ENCODE data around the gene ANO6. TPM values are rescaled to one million over a fixed set of nuclear protein-coding genes. Genes with fewer than 3 reads are reported as not detected.
A peak's percentile ranks its signal among the peaks of the same experiment; 100 is the strongest.

The ANO6 gene
- total RNA-seq, 2 donors from 2014 or later, result 114 to 139 TPM

DNA sequence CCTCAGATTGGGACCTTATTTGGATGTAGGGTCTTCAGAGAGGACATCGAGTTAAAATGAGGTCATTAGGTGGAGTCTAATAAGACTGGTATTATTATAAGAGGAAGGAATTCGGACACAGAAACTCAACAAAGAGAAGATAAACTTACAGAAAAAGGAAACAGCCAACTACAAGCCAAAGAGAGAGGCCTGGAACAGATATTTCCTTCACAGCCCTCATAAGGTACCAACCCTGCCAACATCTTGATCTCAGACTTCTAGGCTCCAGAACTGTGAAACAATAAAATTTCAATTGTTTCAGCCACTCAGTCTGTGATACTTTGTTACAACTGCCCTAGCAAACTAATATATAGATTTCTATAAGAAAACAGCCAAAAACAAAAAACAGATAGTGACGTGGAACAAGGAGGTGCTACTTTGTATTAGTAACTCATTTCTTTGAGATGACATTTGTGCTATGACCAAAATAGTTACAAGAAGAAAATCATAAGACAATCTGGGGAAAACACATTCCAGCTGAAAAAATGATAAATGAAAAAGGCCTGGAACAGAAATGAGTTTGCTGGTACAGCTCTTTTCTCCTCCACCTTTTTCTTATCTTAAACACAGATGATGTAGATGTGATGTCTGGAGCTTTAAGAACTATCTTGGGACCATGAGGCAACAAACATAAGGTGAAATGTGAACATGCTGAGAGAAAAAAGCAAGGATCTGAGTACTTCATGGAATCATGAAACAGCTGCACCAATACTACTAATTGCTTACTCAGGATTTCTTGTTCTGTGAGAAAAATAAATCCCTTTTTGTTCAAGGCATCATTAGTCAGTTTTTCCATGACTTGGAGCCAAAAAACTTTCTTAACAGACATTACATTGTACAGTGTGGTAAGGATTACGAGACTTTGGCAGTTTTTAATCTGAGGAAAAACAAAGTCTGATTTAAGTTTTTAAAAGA is 243.2 kb downstream of the ANO6 start:
- no peaks in the 10 kb centered on the region for H3K9me3 ChIP-seq
- peak overlapping the region; percentile 71 to 87 for H3K27ac ChIP-seq
- H3K4me3 ChIP-seq, result no peak overlapping the region
- H3K27me3 ChIP-seq (replicated peaks; ENCODE audit: insufficient read depth), result no peaks in the 10 kb centered on the region
- H3K36me3 ChIP-seq, result no peaks in the 10 kb centered on the region
- TF ChIP-seq, protein P1, sequence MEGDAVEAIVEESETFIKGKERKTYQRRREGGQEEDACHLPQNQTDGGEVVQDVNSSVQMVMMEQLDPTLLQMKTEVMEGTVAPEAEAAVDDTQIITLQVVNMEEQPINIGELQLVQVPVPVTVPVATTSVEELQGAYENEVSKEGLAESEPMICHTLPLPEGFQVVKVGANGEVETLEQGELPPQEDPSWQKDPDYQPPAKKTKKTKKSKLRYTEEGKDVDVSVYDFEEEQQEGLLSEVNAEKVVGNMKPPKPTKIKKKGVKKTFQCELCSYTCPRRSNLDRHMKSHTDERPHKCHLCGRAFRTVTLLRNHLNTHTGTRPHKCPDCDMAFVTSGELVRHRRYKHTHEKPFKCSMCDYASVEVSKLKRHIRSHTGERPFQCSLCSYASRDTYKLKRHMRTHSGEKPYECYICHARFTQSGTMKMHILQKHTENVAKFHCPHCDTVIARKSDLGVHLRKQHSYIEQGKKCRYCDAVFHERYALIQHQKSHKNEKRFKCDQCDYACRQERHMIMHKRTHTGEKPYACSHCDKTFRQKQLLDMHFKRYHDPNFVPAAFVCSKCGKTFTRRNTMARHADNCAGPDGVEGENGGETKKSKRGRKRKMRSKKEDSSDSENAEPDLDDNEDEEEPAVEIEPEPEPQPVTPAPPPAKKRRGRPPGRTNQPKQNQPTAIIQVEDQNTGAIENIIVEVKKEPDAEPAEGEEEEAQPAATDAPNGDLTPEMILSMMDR (IDR thresholded peaks at IDR 0.05), result no peak
- H3K4me1 ChIP-seq (ENCODE audit: control insufficient read depth in 1 of 2, low read depth in 2 of 2), result peaks cover 16 to 33% of the 10 kb centered on the region in 2 donors
- no peak for DNase-seq (ENCODE audit: low spot score)
- peak; percentile 64 for ATAC-seq (ENCODE audit: insufficient number of reproducible peaks, low FRiP score, low read depth)

DNA sequence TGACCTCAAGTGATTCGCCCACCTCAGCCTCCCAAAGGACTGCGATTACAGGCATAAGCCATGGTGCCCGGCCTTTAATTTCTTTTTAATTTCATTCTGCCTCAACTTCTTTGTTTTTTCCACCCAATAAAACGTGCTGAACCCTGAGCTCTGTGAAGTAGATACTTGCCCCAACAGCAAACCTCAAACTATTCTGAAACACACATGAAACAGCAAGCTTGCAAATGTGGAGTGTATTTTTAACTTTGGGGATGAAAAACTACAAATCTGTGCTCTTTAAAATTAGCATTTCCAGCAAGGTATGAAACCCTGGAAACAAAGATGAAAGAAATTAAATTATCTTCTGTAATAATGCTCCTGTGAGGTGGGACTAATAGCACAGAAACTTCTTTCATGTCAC is 246.6 kb downstream of the ANO6 start:
- no peak overlapping the region for H3K4me3 ChIP-seq
- no peaks in the 10 kb centered on the region for H3K36me3 ChIP-seq
- H3K27me3 ChIP-seq (replicated peaks; ENCODE audit: insufficient read depth), result no peaks in the 10 kb centered on the region
- DNase-seq (ENCODE audit: low spot score) (no peak), ATAC-seq (ENCODE audit: insufficient number of reproducible peaks, low FRiP score, low read depth) (no peak)
- TF ChIP-seq, protein P1 (IDR thresholded peaks at IDR 0.05), result no peak
- no peaks in the 10 kb centered on the region for H3K9me3 ChIP-seq
- peaks cover 16 to 27% of the 10 kb centered on the region in 2 donors for H3K4me1 ChIP-seq (ENCODE audit: control insufficient read depth in 1 of 2, low read depth in 2 of 2)
- H3K27ac ChIP-seq, result no peak overlapping the region

DNA sequence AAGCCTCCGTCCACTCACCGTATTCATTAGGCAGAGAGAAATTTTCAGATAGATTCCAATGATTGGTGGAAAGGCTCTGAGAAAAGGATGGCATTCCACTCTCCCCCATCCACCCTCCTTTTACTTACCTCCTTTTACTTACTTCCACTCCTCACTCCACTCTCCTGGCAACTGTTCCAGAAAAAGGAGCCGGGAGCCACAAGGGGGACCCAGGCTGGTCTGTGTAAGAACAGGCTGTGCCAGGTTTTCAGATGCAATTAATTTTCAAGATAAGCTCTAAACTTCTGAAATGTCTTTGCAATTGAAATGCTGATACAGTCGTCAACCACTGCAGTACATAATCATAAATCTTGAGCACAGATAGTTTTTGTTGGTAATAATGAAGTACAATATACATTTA is 248.8 kb downstream of the ANO6 start:
- H3K27ac ChIP-seq, result no peak overlapping the region
- no peaks in the 10 kb centered on the region for H3K27me3 ChIP-seq (replicated peaks; ENCODE audit: insufficient read depth)
- H3K9me3 ChIP-seq, result no peaks in the 10 kb centered on the region
- peaks cover 3 to 8% of the 10 kb centered on the region in 2 donors for H3K4me1 ChIP-seq (ENCODE audit: control insufficient read depth in 1 of 2, low read depth in 2 of 2)
- ATAC-seq (ENCODE audit: insufficient number of reproducible peaks, low FRiP score, low read depth) (no peak), DNase-seq (ENCODE audit: low spot score) (no peak)
- TF ChIP-seq, protein P1 (IDR thresholded peaks at IDR 0.05), result no peak
- H3K36me3 ChIP-seq, result no peaks in the 10 kb centered on the region
- no peak overlapping the region for H3K4me3 ChIP-seq

DNA sequence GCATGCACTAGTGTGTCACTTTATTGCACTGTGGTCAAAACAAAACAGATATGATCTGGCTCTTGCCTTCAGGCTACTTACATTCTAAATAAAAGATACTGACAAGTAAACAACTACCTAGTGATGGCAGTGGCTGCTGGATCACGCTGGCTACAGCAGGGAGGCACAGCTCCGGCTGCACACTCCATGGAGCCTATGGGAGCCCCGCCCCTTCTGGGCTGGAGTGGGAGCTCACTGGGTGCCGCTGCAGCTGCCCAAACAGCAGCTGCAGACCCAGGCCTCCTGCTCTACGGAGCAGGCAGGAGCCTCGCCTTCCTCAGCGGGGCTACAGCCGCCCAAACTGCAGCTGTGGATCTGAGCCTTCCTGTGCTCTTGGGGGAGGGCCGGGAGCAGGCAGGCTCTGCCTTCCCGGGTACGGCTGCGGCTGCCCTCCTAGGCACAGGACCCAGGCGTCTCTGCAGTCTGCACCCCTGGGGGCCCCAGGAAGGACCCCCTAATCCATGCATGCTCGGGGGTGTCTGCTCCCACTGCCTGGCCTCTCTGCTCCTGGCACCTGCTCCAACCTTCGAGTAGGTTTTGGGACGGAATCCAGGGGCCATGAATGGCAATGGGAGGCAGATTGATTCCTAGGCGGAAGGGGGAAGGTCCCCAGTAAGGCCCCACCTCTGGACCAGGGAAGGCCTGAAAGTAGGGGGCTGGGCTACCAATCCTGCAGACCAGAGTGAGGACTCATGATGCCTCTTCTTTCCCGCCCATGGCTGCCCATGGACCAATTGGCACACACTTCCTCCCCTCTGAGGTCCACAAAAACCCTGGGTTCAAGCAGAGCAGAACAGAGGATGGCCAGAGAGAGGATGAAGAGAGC is 253.1 kb downstream of the ANO6 start:
- no peaks in the 10 kb centered on the region for H3K27me3 ChIP-seq (replicated peaks; ENCODE audit: insufficient read depth)
- no peak for DNase-seq (ENCODE audit: low spot score)
- no peak overlapping the region for H3K4me3 ChIP-seq
- no peak for ATAC-seq (ENCODE audit: insufficient number of reproducible peaks, low FRiP score, low read depth)
- H3K9me3 ChIP-seq, result no peaks in the 10 kb centered on the region
- no peaks in the 10 kb centered on the region for H3K4me1 ChIP-seq (ENCODE audit: control insufficient read depth in 1 of 2, low read depth in 2 of 2)
- no peaks in the 10 kb centered on the region for H3K36me3 ChIP-seq
- TF ChIP-seq, protein P1 (IDR thresholded peaks at IDR 0.05), result no peak
- no peak overlapping the region for H3K27ac ChIP-seq

DNA sequence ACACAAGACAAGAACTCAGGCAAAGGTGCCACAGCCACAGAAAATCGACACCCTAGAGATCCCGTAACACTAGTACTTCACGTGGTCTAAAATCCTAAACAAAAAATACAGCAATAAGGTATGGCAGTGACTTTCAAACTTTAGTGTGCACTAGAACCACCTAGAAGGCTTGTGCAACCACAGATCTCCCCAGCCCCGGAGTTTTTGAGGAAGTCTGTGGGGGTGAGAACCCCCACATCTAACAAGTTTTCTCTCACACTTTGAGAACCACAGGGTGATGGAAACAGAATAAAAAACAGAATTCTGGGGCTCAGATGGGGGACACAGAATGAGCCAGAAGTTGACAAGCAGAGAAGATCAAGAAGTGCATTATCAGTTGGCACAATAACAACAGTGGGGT is 254.0 kb downstream of the ANO6 start:
- DNase-seq (ENCODE audit: low spot score), result no peak
- TF ChIP-seq, protein P1 (IDR thresholded peaks at IDR 0.05), result no peak
- Histone ChIP-seq H3K4me1 (ENCODE audit: control insufficient read depth in 1 of 2, low read depth in 2 of 2) (no peaks in the 10 kb centered on the region), H3K27ac (no peak overlapping the region), H3K27me3 (replicated peaks; ENCODE audit: insufficient read depth) (no peaks in the 10 kb centered on the region), H3K4me3 (no peak overlapping the region), H3K9me3 (no peaks in the 10 kb centered on the region), H3K36me3 (no peaks in the 10 kb centered on the region)
- no peak for ATAC-seq (ENCODE audit: insufficient number of reproducible peaks, low FRiP score, low read depth)
